ENCODE results near the gene A3GALT2.

DNA sequence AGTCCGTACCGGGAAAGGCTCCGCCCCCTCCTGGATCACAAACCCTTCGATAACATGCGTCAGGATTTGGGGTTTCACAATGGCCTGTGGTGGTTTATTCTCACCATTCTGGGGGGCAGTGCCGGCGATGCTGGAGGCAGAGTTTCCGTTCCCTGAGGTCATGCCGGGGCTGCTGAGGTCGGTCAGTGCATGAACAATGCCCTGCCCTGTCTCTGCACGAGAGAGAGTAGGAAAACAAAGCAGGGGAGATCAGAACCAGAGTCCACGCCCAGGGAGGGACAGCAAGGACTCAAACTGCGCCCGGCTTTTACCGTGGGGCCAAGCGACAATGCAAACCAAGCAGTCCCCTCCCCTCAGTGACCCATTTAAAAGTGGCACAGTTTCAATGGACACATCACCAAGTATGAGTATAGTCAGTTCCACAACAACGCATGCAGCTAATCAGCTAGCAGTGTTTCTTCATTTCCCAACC is 13.2 kb upstream of the A3GALT2 start:
- TF ChIP-seq, protein P1, sequence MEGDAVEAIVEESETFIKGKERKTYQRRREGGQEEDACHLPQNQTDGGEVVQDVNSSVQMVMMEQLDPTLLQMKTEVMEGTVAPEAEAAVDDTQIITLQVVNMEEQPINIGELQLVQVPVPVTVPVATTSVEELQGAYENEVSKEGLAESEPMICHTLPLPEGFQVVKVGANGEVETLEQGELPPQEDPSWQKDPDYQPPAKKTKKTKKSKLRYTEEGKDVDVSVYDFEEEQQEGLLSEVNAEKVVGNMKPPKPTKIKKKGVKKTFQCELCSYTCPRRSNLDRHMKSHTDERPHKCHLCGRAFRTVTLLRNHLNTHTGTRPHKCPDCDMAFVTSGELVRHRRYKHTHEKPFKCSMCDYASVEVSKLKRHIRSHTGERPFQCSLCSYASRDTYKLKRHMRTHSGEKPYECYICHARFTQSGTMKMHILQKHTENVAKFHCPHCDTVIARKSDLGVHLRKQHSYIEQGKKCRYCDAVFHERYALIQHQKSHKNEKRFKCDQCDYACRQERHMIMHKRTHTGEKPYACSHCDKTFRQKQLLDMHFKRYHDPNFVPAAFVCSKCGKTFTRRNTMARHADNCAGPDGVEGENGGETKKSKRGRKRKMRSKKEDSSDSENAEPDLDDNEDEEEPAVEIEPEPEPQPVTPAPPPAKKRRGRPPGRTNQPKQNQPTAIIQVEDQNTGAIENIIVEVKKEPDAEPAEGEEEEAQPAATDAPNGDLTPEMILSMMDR (IDR thresholded peaks at IDR 0.05), result no peak
- TF ChIP-seq ZBTB33 (IDR thresholded peaks at IDR 0.05; ENCODE audit: borderline replicate concordance, low read depth) (no peak), RFX5 (IDR thresholded peaks at IDR 0.05; ENCODE audit: low read length) (no peak), YY1 (IDR thresholded peaks at IDR 0.05; ENCODE audit: low read depth) (no peak), REST (IDR thresholded peaks at IDR 0.05; ENCODE audit: low read depth, low read length) (no peak)

Data from SK-N-SH (cell line).